GM10248 (cell line): ENCODE results near the gene ANKRD13D.

Experiments
- CTCF ChIA-PET: fragments of 300-600 bp; sonication (Branson Sonifier 250); formaldehyde crosslinking; extraction: SDS; loops from one replicate; lab custom pipeline; 2021; ENCODE audit warnings: antibody characterized with exemption; lab: Yijun Ruan, JAX
- POLR2A ChIA-PET: fragments of 350-650 bp; sonication (Branson Sonifier 250); formaldehyde crosslinking; extraction: SDS; loops from one replicate; lab custom pipeline; 2020; ENCODE audit warnings: antibody characterized with exemption; lab: Yijun Ruan, JAX
- DNase-seq: peaks from one replicate; pipeline ENCODE4 v3.0.0; 2012; ENCODE audit errors: extremely low spot score
- TF ChIP-seq, protein P1 (sequence below): IDR thresholded peaks from 2 replicates; pipeline ENCODE4 v1.5.1; 2012; ENCODE audit warnings: mild to moderate bottlenecking, low read depth; ENCODE audit errors: extremely low read depth, missing control alignments, control extremely low read depth

ANKRD13D gene

DNA sequence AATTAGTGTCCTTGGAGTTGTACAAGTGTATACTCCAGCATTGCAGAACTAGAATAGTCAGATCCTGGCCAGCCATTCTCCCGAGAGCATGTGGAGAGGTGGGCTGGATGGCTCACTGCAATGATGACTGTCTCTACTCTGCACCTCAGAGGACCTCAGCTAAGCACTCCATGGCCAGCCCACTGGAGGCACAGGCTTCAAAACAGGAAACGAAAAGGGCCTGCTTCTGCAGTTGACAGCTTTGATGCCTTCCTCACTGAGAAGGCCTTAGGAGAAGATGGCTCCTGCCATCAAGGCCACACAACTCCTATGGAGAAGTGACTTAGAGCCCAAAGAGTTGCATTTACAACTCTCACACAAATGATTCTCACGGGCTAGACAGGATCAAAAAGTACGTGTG, 55.2 kb downstream of the ANKRD13D start:
- TF ChIP-seq, protein P1, sequence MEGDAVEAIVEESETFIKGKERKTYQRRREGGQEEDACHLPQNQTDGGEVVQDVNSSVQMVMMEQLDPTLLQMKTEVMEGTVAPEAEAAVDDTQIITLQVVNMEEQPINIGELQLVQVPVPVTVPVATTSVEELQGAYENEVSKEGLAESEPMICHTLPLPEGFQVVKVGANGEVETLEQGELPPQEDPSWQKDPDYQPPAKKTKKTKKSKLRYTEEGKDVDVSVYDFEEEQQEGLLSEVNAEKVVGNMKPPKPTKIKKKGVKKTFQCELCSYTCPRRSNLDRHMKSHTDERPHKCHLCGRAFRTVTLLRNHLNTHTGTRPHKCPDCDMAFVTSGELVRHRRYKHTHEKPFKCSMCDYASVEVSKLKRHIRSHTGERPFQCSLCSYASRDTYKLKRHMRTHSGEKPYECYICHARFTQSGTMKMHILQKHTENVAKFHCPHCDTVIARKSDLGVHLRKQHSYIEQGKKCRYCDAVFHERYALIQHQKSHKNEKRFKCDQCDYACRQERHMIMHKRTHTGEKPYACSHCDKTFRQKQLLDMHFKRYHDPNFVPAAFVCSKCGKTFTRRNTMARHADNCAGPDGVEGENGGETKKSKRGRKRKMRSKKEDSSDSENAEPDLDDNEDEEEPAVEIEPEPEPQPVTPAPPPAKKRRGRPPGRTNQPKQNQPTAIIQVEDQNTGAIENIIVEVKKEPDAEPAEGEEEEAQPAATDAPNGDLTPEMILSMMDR: no peak
- CTCF ChIA-PET: interaction anchor here (1.1 to 16.8 kb wide), 9 partner anchors 10 to 268 kb away, joined by 3 to 242 read pairs (median 31); partner anchors contain the start of genes CLCF1, POLD4 and SSH3
- POLR2A ChIA-PET: interaction anchor here (0.6 to 1.2 kb wide), 3 partner anchors 42 to 268 kb away, joined by 5 to 22 read pairs (median 8); no protein-coding TSS in a partner anchor
- no peak for DNase-seq

DNA sequence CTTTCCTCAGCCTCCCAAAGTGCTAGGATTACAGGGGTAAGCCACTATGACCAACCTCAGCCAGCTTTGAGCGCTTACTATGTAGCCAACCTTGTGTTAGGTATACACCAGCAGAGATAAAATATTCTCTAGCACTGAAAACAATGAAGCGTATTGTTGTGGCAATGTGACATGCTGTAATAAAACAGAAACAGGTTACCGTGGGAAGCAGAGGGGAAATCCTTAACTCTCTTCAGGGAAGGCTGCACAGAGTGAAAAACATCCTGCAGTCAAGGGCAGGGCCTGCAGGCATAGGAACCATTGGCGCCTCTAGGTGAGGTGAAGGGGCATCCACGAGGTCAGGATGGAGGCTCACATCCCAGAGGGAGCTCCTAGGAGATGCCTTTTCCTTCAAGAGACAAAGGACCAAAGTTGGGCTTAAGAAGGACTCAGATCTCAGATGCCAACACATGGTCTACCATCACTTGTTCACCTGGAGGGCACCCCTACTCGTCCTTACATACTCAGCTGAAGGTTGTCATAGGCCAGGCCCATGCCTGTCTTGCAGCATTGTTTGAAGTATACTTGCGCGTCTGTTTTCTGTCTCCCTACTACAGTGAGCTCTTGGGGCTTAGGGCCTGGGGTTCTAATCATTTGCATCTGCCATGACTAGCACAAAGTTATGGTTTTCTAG, 56.3 kb downstream of the ANKRD13D start:
- CTCF ChIA-PET: interaction anchor here (0.8 to 16.8 kb wide), 29 partner anchors 11 to 270 kb away, joined by 3 to 242 read pairs (median 4); partner anchors contain the start of genes CLCF1, POLD4, PPP1CA and RAD9A
- TF ChIP-seq, protein P1: no peak
- DNase-seq: no peak
- POLR2A ChIA-PET: no interaction called here

DNA sequence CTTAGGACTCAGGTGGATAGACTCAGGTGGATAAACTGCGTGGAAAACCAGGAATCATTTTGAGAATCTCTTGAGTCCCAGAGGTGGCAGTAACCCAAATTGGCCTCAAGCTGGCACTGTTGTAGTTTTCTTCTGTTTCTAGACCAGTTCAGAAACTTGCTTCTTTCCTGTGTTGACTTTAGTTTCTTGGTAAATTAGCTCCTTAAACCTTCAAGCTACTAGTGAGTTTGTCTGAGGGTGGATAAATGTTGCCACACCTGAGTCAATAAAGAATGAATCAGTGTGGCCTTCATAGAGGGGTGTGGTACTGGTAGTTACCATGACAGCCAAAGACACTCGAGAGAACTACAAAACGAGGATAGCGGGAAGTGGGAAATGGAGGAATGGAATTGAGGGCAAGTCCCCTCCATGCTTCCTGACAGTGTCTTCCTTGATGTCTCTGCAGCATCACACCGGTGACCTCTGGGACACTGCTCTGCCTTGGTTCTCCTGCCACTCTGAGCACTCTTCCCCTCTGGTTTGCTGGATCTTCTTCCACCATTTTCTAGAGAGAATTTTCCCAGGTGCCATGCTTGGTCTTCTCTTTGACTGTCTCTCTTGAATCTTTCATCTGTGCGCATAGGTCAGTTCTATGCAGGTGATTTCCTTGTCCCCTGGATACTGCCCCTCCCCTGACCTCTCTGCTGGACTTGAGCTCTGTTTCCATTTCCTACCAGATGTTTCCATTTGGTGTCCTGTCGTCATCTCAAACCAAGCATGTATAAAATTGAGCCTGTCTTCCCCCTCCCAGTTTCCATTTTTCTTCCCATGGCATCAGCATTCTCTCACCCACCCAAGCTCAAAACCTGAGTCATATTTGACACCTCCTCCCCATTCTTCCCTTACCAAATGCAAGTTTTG, 57.1 kb downstream of the ANKRD13D start:
- TF ChIP-seq, protein P1: peak; percentile 66
- CTCF ChIA-PET: interaction anchor here (0.6 to 16.8 kb wide), 30 partner anchors 11 to 270 kb away, joined by 3 to 242 read pairs (median 4); partner anchors contain the start of genes CLCF1, GSTP1, POLD4 and PPP1CA
- POLR2A ChIA-PET: no interaction called here
- no peak for DNase-seq

DNA sequence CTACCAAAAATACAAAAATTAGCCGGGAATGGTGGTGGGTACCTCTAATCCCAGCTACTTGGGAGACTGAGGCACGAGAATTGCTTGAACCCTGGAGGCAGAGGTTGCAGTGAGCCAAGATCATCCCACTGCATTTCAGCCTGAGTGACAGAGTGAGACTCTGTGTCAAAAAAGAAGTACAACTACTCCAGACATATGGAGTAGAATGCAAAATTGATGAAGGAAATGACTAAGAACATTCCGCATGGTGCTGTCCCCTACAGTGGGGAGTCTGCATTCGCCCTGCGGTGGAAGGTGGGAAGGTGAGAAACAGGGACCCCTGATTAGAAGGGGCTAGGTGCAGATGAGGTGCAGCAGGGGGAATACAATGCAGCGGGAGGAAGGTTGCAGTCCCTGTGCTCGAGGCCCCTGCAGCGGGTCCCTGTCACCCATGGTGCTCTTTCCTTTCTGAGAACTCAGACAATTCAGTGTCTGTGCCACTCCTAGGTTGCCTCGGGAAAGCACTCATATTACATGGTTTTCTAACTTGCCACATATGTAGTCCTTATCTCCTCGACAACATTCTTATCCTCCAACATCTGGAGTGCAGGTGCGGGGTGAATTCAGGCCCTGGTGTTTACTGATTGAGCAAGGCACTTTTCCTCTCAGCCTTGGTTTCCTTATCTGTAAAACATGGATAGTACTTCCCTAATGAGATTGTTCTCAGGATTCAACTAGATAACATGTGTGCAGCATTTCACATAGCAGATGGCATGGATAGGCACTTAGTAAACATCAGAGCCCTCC, 59.1 kb downstream of the ANKRD13D start:
- POLR2A ChIA-PET: interaction anchor here (1.0 kb wide), 1 partner anchor 25 kb away, joined by 3 read pairs; no protein-coding TSS in a partner anchor
- no peak for DNase-seq
- TF ChIP-seq, protein P1: no peak
- CTCF ChIA-PET: interaction anchor here (1.0 to 37.4 kb wide), 11 partner anchors 9 to 95 kb away, joined by 3 to 1573 read pairs (median 31); partner anchors contain the start of genes CLCF1, POLD4, PPP1CA and RAD9A

DNA sequence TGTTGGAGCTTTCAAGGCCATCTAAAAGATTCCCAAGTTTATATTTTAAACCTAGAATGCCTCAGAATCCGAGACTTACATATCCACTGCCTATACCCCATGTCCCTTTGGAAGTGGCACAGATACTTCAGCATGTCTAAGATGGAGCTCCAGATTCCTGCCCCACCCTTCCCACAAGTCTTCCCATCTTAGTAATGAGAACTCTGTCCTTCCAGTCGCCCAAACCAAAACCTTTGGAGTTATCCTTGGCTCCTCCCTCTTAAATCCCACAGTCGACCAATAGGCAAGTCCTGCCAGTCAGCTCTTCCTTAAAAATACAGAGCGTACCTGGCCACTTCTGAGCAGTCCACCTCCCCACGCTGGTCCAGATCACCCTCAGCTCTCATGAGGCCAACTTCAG, 59.9 kb downstream of the ANKRD13D start:
- no peak for DNase-seq
- ChIA-PET CTCF (interaction anchor here (0.7 to 37.4 kb wide), 8 partner anchors 9 to 273 kb away, joined by 3 to 1573 read pairs (median 24); partner anchors contain the start of genes CLCF1, PPP1CA, RAD9A and TBC1D10C), POLR2A (no interaction called here)
- TF ChIP-seq, protein P1: no peak
